ENCODE measurements around the gene ABCC10.
A peak's percentile ranks its signal among the peaks of the same experiment; 100 is the strongest.
"Not testable (repeated sequence)": the region's sequence is repeated elsewhere in the genome, so short reads cannot be mapped to it uniquely, and the experiment has no call there.

The ABCC10 gene

GRCh38 chr6:43476746-43477145, 49.4 kb downstream of the ABCC10 start:
- no peak for DNase-seq

- DNase-seq = peak; percentile 97
Measured at GRCh38 chr6:43477235-43478007, 50.1 kb downstream of the ABCC10 start, which contains the start of gene TJAP1. Gene TJAP1, plus strand, starts transcription at chr6:43477570. Its CDS starts 21,432 bp downstream, at chr6:43499002.

GRCh38 chr6:43478008-43478372, 50.6 kb downstream of the ABCC10 start:
- DNase-seq = no peak

- no peak for DNase-seq
Measured at GRCh38 chr6:43481075-43481474, 53.7 kb downstream of the ABCC10 start.

- DNase-seq = no peak
Measured at GRCh38 chr6:43481591-43482236, 54.4 kb downstream of the ABCC10 start.

- no peak for DNase-seq
Measured at GRCh38 chr6:43488667-43489276, 61.4 kb downstream of the ABCC10 start.

- DNase-seq = no peak
Measured at GRCh38 chr6:43489277-43490072, 62.1 kb downstream of the ABCC10 start.

- DNase-seq = no peak
Measured at GRCh38 chr6:43490523-43490939, 63.2 kb downstream of the ABCC10 start.

- DNase-seq = no peak
Measured at GRCh38 chr6:43491750-43492661, 64.7 kb downstream of the ABCC10 start.

- DNase-seq = no peak
Measured at GRCh38 chr6:43492673-43493072, 65.3 kb downstream of the ABCC10 start.

- DNase-seq = no peak
Measured at GRCh38 chr6:43493230-43493629, 65.9 kb downstream of the ABCC10 start.

- no peak for DNase-seq
Measured at GRCh38 chr6:43493833-43494232, 66.5 kb downstream of the ABCC10 start.

GRCh38 chr6:43494321-43494720, 67.0 kb downstream of the ABCC10 start:
- no peak for DNase-seq

GRCh38 chr6:43494766-43495165, 67.4 kb downstream of the ABCC10 start:
- DNase-seq = no peak

GRCh38 chr6:43495409-43495941, 68.1 kb downstream of the ABCC10 start:
- no peak for DNase-seq

GRCh38 chr6:43496370-43497128, 69.2 kb downstream of the ABCC10 start:
- DNase-seq = no peak

GRCh38 chr6:43497129-43497396, 69.7 kb downstream of the ABCC10 start:
- DNase-seq = no peak

GRCh38 chr6:43497689-43498088, 70.3 kb downstream of the ABCC10 start:
- DNase-seq = no peak

GRCh38 chr6:43498291-43498690, 71.0 kb downstream of the ABCC10 start:
- DNase-seq = not testable (repeated sequence)

- DNase-seq = no peak
Measured at GRCh38 chr6:43499028-43499815, 71.9 kb downstream of the ABCC10 start.

Measured in stimulated activated CD4-positive, alpha-beta T cell treated with anti-CD3 and anti-CD28 coated beads, Interleukin-4, amount 100 ng/mL, for 24 hours (primary cell).